ENCODE results near the gene TEP1.

GRCh38 chr14:20419419-20419818 is 6.1 kb upstream of the TEP1 start:
- TF ChIP-seq EP300 (IDR thresholded peaks at IDR 0.05) (no peak), POLR2A (IDR thresholded peaks at IDR 0.05) (no peak)
